PC-9 (cell line): Measurements from ENCODE around the gene UTS2R.

ENCODE experiments used
- CTCF ChIP-seq: fragments of 200-600 bp; sonication (generic); conservative IDR thresholded peaks from 2 replicates; pipeline ENCODE4 v1.6.1; 2017; ENCODE audit warnings: mixed run types, antibody characterized with exemption, mild to moderate bottlenecking, moderate library complexity
- EZH2 ChIP-seq: fragments of 200-600 bp; sonication (generic); IDR thresholded peaks from 2 replicates; pipeline ENCODE4 v1.8.0; 2017; ENCODE audit warnings: antibody characterized with exemption, low read depth

- TF ChIP-seq CTCF, result no peak
- TF ChIP-seq EZH2, result no peak
Measured at GRCh38 chr17:82348434-82348833, 23.1 kb upstream of the UTS2R start.
